Body of pancreas (tissue), 4 donors: Measurements from ENCODE around the gene DLG2.

Experiments used
- POLR2A ChIP-seq, 3 donors: fragments of 450-650 bp; IDR thresholded peaks; one replicate each; pipeline ENCODE4 v1.6.1; 2016; ENCODE audit warnings: antibody characterized with exemption in 3 of 3, mild to moderate bottlenecking in 2 of 3
- TF ChIP-seq, protein P1 (sequence below), 7 experiments: fragments of 450-650 bp in 4 of 7; fragments of 200-600 bp in 3 of 7; sonication (generic) in 3 of 7; IDR thresholded peaks; one replicate each; pipeline ENCODE4 v1.5.1; 2016 to 2019; ENCODE audit warnings: antibody characterized with exemption in 7 of 7

DNA sequence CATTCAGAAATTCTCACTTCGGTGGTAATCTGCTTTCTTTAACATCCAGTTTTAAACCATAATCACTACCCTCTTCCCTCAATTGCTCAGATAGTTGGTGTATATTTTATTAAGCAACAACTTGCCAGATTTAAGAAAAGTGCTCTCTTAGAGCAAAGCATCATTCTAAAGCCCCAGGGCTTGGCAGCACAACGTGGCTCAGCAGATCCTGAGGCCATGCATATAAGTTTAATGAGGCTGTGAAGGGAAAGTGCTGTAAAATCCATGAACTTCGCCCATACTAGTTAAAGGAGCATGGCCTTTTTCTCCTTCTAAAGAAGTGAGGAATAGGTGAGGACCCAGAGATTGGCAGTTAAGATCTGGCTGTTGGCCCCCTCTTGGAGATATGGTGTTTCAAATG, 1858.7 kb downstream of the DLG2 start:
- TF ChIP-seq POLR2A (IDR thresholded peaks at IDR 0.05) = no peak
- TF ChIP-seq, protein P1, sequence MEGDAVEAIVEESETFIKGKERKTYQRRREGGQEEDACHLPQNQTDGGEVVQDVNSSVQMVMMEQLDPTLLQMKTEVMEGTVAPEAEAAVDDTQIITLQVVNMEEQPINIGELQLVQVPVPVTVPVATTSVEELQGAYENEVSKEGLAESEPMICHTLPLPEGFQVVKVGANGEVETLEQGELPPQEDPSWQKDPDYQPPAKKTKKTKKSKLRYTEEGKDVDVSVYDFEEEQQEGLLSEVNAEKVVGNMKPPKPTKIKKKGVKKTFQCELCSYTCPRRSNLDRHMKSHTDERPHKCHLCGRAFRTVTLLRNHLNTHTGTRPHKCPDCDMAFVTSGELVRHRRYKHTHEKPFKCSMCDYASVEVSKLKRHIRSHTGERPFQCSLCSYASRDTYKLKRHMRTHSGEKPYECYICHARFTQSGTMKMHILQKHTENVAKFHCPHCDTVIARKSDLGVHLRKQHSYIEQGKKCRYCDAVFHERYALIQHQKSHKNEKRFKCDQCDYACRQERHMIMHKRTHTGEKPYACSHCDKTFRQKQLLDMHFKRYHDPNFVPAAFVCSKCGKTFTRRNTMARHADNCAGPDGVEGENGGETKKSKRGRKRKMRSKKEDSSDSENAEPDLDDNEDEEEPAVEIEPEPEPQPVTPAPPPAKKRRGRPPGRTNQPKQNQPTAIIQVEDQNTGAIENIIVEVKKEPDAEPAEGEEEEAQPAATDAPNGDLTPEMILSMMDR (IDR thresholded peaks at IDR 0.05) = no peak
